ENCODE data around the gene DCTN1. TPM values are rescaled to one million over a fixed set of nuclear protein-coding genes. Genes with fewer than 3 reads are reported as not detected.
A peak's percentile ranks its signal among the peaks of the same experiment; 100 is the strongest.

DCTN1 gene
- total and polyA plus RNA-seq, 2 donors (not counting 1 experiment from before 2014, with no cell fraction given): 46.7 to 143 TPM

- CTCF ChIA-PET: no interaction called here
- peak overlapping the region; percentile 9 for H3K4me3 Mint-ChIP-seq
These were observed 37.1 kb upstream of the DCTN1 start for GRCh38 chr2:74417197-74417596.

GRCh38 chr2:74416778-74417177 is 36.7 kb upstream of the DCTN1 start:
- no peak for DNase-seq
- Mint-ChIP-seq H3K9me3 (ENCODE audit: insufficient read depth) (no peaks in the 10 kb centered on the region), H3K4me1 (peaks cover 55% of the 10 kb centered on the region), H3K4me3 (peak overlapping the region; percentile 9), H3K27me3 (no peaks in the 10 kb centered on the region), H3K27ac (peak overlapping the region; percentile 73)
- Histone ChIP-seq H3K36me3 (replicated peaks in 1 of 2; ENCODE audit: control extremely low read depth in 1 of 2, control insufficient read depth in 1 of 2, extremely low read depth in 1 of 2, insufficient read depth in 2 of 2, low read length in 1 of 2) (no peaks in the 10 kb centered on the region), H3K4me1 (ENCODE audit: control insufficient read depth in 2 of 2, insufficient read depth in 2 of 2, low read length in 2 of 2) (peaks cover 48 to 66% of the 10 kb centered on the region in 2 donors), H3K4me3 (ENCODE audit: control extremely low read depth in 1 of 5, extremely low read depth in 1 of 5, insufficient read depth in 1 of 5, low read depth in 2 of 5, low read length in 4 of 5) (no peak overlapping the region), H4K20me1 (ENCODE audit: control insufficient read depth, insufficient read depth, low read length, poor library complexity, severe bottlenecking) (no peaks in the 10 kb centered on the region), H3K4me2 (replicated peaks; ENCODE audit: low read depth, low read length, poor library complexity, severe bottlenecking) (peak overlapping the region; percentile 87), H3K9ac (ENCODE audit: low read length) (no peak overlapping the region), H3K27me3 (replicated peaks in 1 of 4; ENCODE audit: control extremely low read depth in 1 of 4, control insufficient read depth in 3 of 4, insufficient read depth in 4 of 4, low read length in 3 of 4) (no peaks in the 10 kb centered on the region), H3K27ac (ENCODE audit: low read length in 2 of 2) (no peak overlapping the region), H3K79me2 (ENCODE audit: control insufficient read depth, insufficient read depth, low read length) (peaks cover 4% of the 10 kb centered on the region), H3K9me3 (ENCODE audit: control extremely low read depth in 1 of 3, control insufficient read depth in 2 of 3, insufficient read depth in 1 of 3, low read length in 2 of 3) (no peaks in the 10 kb centered on the region), H2AFZ (ENCODE audit: insufficient read depth, low read depth, low read length, poor library complexity, severe bottlenecking) (no peak overlapping the region)
- no peak for ATAC-seq (ENCODE audit: low read depth)
- WGBS (ENCODE audit: insufficient coverage): 50% methylated on average over 2 of the region's 3 CpGs
- intact Hi-C loops (cut with micrococcal nuclease): no loop called here
- CTCF ChIA-PET: no interaction called here
- POLR2A ChIA-PET: no interaction called here
- TF ChIP-seq EZH2 (IDR thresholded peaks at IDR 0.05; ENCODE audit: borderline replicate concordance, insufficient read depth, low read depth, low read length, poor library complexity, severe bottlenecking): no peak
- no peak for TF ChIP-seq CTCF (IDR thresholded peaks at IDR 0.05)

More at GRCh38 chr2:74417197-74417596, 37.1 kb upstream of the DCTN1 start:
- no peak for TF ChIP-seq CTCF (IDR thresholded peaks at IDR 0.05)
- 100% methylated on average over 2 of the region's 3 CpGs for WGBS (ENCODE audit: insufficient coverage)
- no peak overlapping the region for H3K4me2 ChIP-seq (replicated peaks; ENCODE audit: low read depth, low read length, poor library complexity, severe bottlenecking)
- H3K9ac ChIP-seq (ENCODE audit: low read length): no peak overlapping the region
- Mint-ChIP-seq H3K9me3 (ENCODE audit: insufficient read depth) (no peaks in the 10 kb centered on the region), H3K27ac (peak overlapping the region; percentile 73), H3K4me1 (peaks cover 59% of the 10 kb centered on the region), H3K27me3 (no peaks in the 10 kb centered on the region)
- H3K79me2 ChIP-seq (ENCODE audit: control insufficient read depth, insufficient read depth, low read length): peaks cover 4% of the 10 kb centered on the region
- no peak overlapping the region for H3K27ac ChIP-seq (ENCODE audit: low read length in 2 of 2)
- H3K27me3 ChIP-seq (replicated peaks in 1 of 4; ENCODE audit: control extremely low read depth in 1 of 4, control insufficient read depth in 3 of 4, insufficient read depth in 4 of 4, low read length in 3 of 4): no peaks in the 10 kb centered on the region
- DNase-seq (no peak), ATAC-seq (ENCODE audit: low read depth) (no peak)
- intact Hi-C loops (cut with micrococcal nuclease): no loop called here
- H3K4me1 ChIP-seq (ENCODE audit: control insufficient read depth in 2 of 2, insufficient read depth in 2 of 2, low read length in 2 of 2): peaks cover 49 to 70% of the 10 kb centered on the region in 2 donors
- H2AFZ ChIP-seq (ENCODE audit: insufficient read depth, low read depth, low read length, poor library complexity, severe bottlenecking): no peak overlapping the region
- no peaks in the 10 kb centered on the region for H4K20me1 ChIP-seq (ENCODE audit: control insufficient read depth, insufficient read depth, low read length, poor library complexity, severe bottlenecking)
- no peak overlapping the region for H3K4me3 ChIP-seq (ENCODE audit: control extremely low read depth in 1 of 5, extremely low read depth in 1 of 5, insufficient read depth in 1 of 5, low read depth in 2 of 5, low read length in 4 of 5)
- POLR2A ChIA-PET: no interaction called here
- no peaks in the 10 kb centered on the region for H3K36me3 ChIP-seq (replicated peaks in 1 of 2; ENCODE audit: control extremely low read depth in 1 of 2, control insufficient read depth in 1 of 2, extremely low read depth in 1 of 2, insufficient read depth in 2 of 2, low read length in 1 of 2)
- no peaks in the 10 kb centered on the region for H3K9me3 ChIP-seq (ENCODE audit: control extremely low read depth in 1 of 3, control insufficient read depth in 2 of 3, insufficient read depth in 1 of 3, low read length in 2 of 3)

Data from B cell (primary cell).